ENCODE results near the gene ARPC5. TPM values are rescaled to one million over a fixed set of nuclear protein-coding genes. Genes with fewer than 3 reads are reported as not detected.

The ARPC5 gene
- total and polyA plus RNA-seq, 2 of the 8 experiments (the other 6 are each of a cell fraction or from before 2014, with no cell fraction given) = 24.0 to 60.8 TPM

DNA sequence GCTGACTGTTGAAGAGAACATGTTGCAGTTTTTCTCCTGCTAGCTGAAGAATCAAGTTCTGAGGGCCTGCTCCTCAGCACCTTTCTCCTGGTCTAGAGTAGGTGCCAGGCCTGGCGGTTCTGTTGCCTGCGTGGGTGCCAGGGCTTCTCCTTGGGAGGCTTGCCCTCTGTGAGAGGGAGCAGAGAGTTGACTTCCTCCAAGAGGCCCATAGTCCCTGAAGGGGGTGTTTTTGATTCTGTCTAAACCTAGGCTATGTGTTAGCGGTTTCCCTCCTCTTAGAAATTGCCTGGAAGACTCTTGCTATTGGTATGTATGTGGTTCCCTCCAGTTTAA, 17.8 kb upstream of the ARPC5 start:
- Histone ChIP-seq H4K8ac (ENCODE audit: extremely low read depth, insufficient read depth, low read length) (no peak overlapping the region), H3K18ac (ENCODE audit: extremely low read depth, low read length) (no peak overlapping the region), H2AK5ac (ENCODE audit: low read depth, low read length) (no peak overlapping the region), H3K23me2 (ENCODE audit: low read depth, low read length) (no peaks in the 10 kb centered on the region), H3K56ac (replicated peaks; ENCODE audit: insufficient read length, low read depth, low read length) (no peak overlapping the region), H2BK5ac (ENCODE audit: low read depth, low read length) (no peak overlapping the region), H3K79me1 (ENCODE audit: low read depth, low read length) (no peaks in the 10 kb centered on the region), H2AFZ (ENCODE audit: low read length) (no peak overlapping the region), H3K23ac (ENCODE audit: insufficient read length) (no peak overlapping the region), H4K20me1 (replicated peaks in 1 of 2; ENCODE audit: control insufficient read depth in 1 of 2, insufficient read depth in 2 of 2, low read length in 2 of 2) (no peaks in the 10 kb centered on the region), H4K91ac (replicated peaks; ENCODE audit: insufficient read length, low read length) (no peak overlapping the region), H3K9me3 (ENCODE audit: insufficient read depth in 2 of 2, low read depth in 1 of 2, low read length in 1 of 2) (peaks cover 0 to 7% of the 10 kb centered on the region in 2 experiments; a peak in 1 of 4 replicates), H3K4me1 (replicated peaks in 1 of 4; ENCODE audit: control insufficient read depth in 3 of 4, insufficient read depth in 4 of 4, low read length in 3 of 4) (no peaks in the 10 kb centered on the region), H3K14ac (ENCODE audit: insufficient read length) (no peak overlapping the region), H3K4ac (replicated peaks; ENCODE audit: insufficient read length, low read depth, low read length) (no peak overlapping the region), H3K4me2 (ENCODE audit: insufficient read depth in 1 of 2, low read depth in 2 of 2, low read length in 2 of 2) (no peak overlapping the region), H2BK20ac (ENCODE audit: low read length) (no peak overlapping the region), H3K27ac (ENCODE audit: low read depth, low read length) (no peak overlapping the region), H3K79me2 (ENCODE audit: control insufficient read depth in 1 of 2, insufficient read depth in 2 of 2, low read length in 2 of 2) (no peaks in the 10 kb centered on the region), H2BK12ac (ENCODE audit: low read depth, low read length) (no peak overlapping the region), H3K36me3 (ENCODE audit: control insufficient read depth in 2 of 4, insufficient read depth in 4 of 4, low read length in 3 of 4) (no peaks in the 10 kb centered on the region), H2BK120ac (replicated peaks; ENCODE audit: low read depth, low read length) (no peak overlapping the region), H3K27me3 (replicated peaks in 1 of 4; ENCODE audit: control insufficient read depth in 3 of 4, extremely low read depth in 1 of 4, insufficient read depth in 3 of 4, low read length in 3 of 4) (no peaks in the 10 kb centered on the region), H3K4me3 (ENCODE audit: extremely low read depth in 1 of 4, insufficient read depth in 2 of 4, low read depth in 3 of 4, low read length in 4 of 4) (no peak overlapping the region), H3K9ac (replicated peaks in 1 of 4; ENCODE audit: extremely low read depth in 1 of 4, low read depth in 3 of 4, low read length in 3 of 4) (no peak overlapping the region), H4K5ac (ENCODE audit: insufficient read length, low read depth, low read length) (no peak overlapping the region), H2BK15ac (ENCODE audit: low read length) (no peak overlapping the region)
- no peak for FAIRE-seq
- ChIA-PET CTCF (ENCODE audit: partially characterized antibody) (interaction anchor here (0.7 to 6.2 kb wide), 6 partner anchors 18 to 262 kb away, joined by 3 to 87 read pairs (median 9); no protein-coding TSS in a partner anchor), POLR2A (ENCODE audit: partially characterized antibody) (no interaction called here)
- no peak for DNase-seq (ENCODE audit: low read depth in 1 of 2, low spot score in 2 of 2)
- no peak for TF ChIP-seq HDAC2 (IDR thresholded peaks at IDR 0.05; ENCODE audit: borderline replicate concordance in 1 of 2, low read depth in 2 of 2, low read length in 2 of 2)
- 83% methylated on average over 3 of the region's 3 CpGs; no CpG with 5 or more reads in 1 of the 2 experiments for WGBS, 2 experiments (ENCODE audit: extremely low coverage in 1 of 2, insufficient coverage in 1 of 2, insufficient read length in 1 of 2, insufficient replicate concordance in 2 of 2, low coverage in 1 of 2, low lambda C conversion rate in 2 of 2, missing lambda C conversion rate in 1 of 2)
